Subcutaneous adipose tissue (tissue), 4 donors: Measurements from ENCODE around the gene BRI3BP. TPM values are rescaled to one million over a fixed set of nuclear protein-coding genes. Genes with fewer than 3 reads are reported as not detected.

Experiments used
- CTCF ChIP-seq: fragments of 450-650 bp; IDR thresholded peaks from one replicate; pipeline ENCODE4 v1.5.1; 2016; ENCODE audit warnings: low read depth, mild to moderate bottlenecking, control low read depth, antibody characterized with exemption, moderate library complexity
- total RNA-seq, 4 donors: library from RNA; depleted of rRNA; stranded (reverse); fragments of >200 nt; gene quantifications; one replicate each; pipeline ENCODE4 v1.1.0, GENCODE V29; 2016

The BRI3BP gene
- total RNA-seq, 4 donors from 2014 or later: 4.7 to 5.8 (median 5.0) TPM

GRCh38 chr12:125070112-125070511 lies 76.7 kb downstream of the BRI3BP start:
- TF ChIP-seq CTCF: no peak

GRCh38 chr12:125070661-125071390 lies 77.4 kb downstream of the BRI3BP start:
- TF ChIP-seq CTCF: no peak

DNA sequence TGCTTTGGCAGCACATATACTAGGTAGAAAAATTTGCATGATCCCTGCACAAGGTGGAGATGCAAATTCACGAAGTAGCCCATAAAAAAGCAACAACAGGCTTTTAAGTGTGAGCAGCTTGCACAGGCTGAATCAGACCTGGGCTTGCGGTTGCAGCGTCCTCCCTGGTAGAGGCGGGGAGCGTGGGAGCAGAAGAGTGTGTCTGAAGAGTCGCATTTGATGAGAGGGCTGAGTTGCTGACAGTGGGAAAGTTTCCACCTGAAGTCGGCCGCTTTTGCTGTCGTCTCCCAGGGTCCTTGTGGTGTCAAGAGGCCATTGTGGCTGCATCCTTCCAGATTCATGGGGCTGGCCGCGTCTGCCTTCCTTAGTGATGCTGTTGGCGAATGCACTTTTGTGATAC lies 78.0 kb downstream of the BRI3BP start:
- TF ChIP-seq CTCF: no peak

GRCh38 chr12:125072496-125072895 lies 79.1 kb downstream of the BRI3BP start:
- TF ChIP-seq CTCF: no peak

DNA sequence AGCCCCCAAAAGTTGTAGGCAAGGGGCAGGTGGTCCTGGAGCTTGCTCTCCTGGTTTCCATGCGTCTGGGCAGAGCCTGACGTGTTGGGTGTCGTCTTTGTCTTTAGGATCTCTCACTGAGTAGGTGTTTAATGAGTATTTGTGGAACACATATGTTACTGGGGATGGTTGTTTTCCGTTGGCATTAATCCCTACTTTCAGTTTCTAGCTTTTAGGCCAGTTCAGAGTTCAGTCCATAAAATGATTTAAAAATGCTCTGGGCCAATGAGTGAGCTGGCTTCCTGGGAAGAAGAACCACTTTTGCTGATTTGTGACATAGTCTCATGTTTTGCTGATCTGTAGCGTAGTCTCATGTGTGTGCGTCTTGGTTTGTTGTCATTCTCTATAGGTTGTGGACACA lies 82.7 kb downstream of the BRI3BP start:
- no peak for TF ChIP-seq CTCF

DNA sequence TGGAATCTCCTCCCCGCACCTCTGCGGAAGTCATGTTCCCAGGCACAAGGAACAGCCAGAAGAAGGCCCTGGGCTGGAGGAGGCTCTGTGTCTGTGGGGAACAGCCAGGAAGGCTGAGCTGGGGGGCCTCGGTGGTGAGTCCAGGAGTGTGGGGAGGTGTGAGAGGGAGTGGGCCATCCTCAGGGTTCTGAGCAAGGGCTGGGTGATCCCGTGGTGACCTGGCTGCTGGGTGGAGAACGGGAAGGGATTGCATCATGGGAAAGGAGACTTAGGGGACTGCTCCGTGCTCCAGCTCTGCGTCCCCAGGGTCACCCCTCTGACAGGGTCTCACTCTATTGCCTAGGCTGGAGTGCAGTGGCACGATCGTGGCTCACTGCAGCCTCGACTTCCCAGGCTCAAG lies 85.6 kb downstream of the BRI3BP start:
- TF ChIP-seq CTCF: no peak

- no peak for TF ChIP-seq CTCF
These were observed 86.5 kb downstream of the BRI3BP start for GRCh38 chr12:125079648-125080645.
